WTC11 (cell line): ENCODE data around the gene SLC35F1. TPM values are rescaled to one million over a fixed set of nuclear protein-coding genes. Genes with fewer than 3 reads are reported as not detected.

Experiments used
- ATAC-seq: fragments of 200-7000 bp; cut with Tn5 transposase; 2 replicates; pipeline ENCODE4 v1.10.0; 2021; ENCODE audit warnings: mild to moderate bottlenecking, moderate library complexity
- CTCF ChIA-PET: fragments of 300-600 bp; sonication (Branson Sonifier 250); formaldehyde crosslinking; loops from one replicate; lab custom pipeline; 2021; ENCODE audit warnings: antibody characterized with exemption; lab: Charles Lee
- POLR2A ChIA-PET: fragments of 350-600 bp; sonication (Branson Sonifier 250); formaldehyde crosslinking; loops from one replicate; lab custom pipeline; 2021; ENCODE audit warnings: antibody characterized with exemption; lab: Charles Lee
- DNase-seq: peaks from one replicate; pipeline ENCODE4 v3.0.0; 2021; ENCODE audit warnings: low spot score
- H3K27ac Mint-ChIP-seq: 2 replicates; pipeline ENCODE4 v1.8.0; 2021; ENCODE audit warnings: mixed read lengths
- H3K27me3 Mint-ChIP-seq: 2 replicates; pipeline ENCODE4 v1.8.0; 2021; ENCODE audit warnings: low read depth, mild to moderate bottlenecking, moderate library complexity, mixed read lengths
- H3K36me3 Mint-ChIP-seq: 2 replicates; pipeline ENCODE4 v1.8.0; 2021; ENCODE audit warnings: mixed read lengths
- H3K4me1 Mint-ChIP-seq: 2 replicates; pipeline ENCODE4 v1.8.0; 2022; ENCODE audit warnings: mixed read lengths
- H3K4me3 Mint-ChIP-seq: 2 replicates; pipeline ENCODE4 v1.8.0; 2021; ENCODE audit warnings: mild to moderate bottlenecking, moderate library complexity, mixed read lengths
- H3K9me3 Mint-ChIP-seq: 2 replicates; pipeline ENCODE4 v1.8.0; 2021; ENCODE audit warnings: mixed read lengths
- AFF4 ChIP-seq: sonication (generic); formaldehyde crosslinking; IDR thresholded peaks from 2 replicates; pipeline ENCODE4 v1.8.1; 2023; ENCODE audit warnings: mild to moderate bottlenecking, missing genetic modification reagents, borderline replicate concordance
- ARID4B ChIP-seq: sonication (generic); formaldehyde crosslinking; IDR thresholded peaks from 2 replicates; pipeline ENCODE4 v1.8.0; 2023; ENCODE audit warnings: missing genetic modification reagents, mild to moderate bottlenecking, borderline replicate concordance
- ATF1 ChIP-seq: sonication (generic); formaldehyde crosslinking; IDR thresholded peaks from 2 replicates; pipeline ENCODE4 v1.8.1; 2023; ENCODE audit warnings: mild to moderate bottlenecking, moderate library complexity, missing genetic modification reagents
- CTCF ChIP-seq: fragments of 200-600 bp; IDR thresholded peaks from 2 replicates; pipeline ENCODE4 v1.8.0; 2022; ENCODE audit warnings: antibody characterized with exemption
- ESRRA ChIP-seq: sonication (generic); formaldehyde crosslinking; IDR thresholded peaks from 2 replicates; pipeline ENCODE4 v1.8.1; 2022; ENCODE audit warnings: mild to moderate bottlenecking, missing genetic modification reagents, borderline replicate concordance
- HMGA2 ChIP-seq: fragments of 250-450 bp; sonication (Bioruptor Pico); IDR thresholded peaks from 2 replicates; pipeline ENCODE4 v1.4.0; 2021; ENCODE audit warnings: mild to moderate bottlenecking, moderate library complexity
- IRF2 ChIP-seq: sonication (generic); formaldehyde crosslinking; IDR thresholded peaks from 2 replicates; pipeline ENCODE4 v1.8.0; 2022; ENCODE audit warnings: low read depth, missing genetic modification reagents, borderline replicate concordance
- JAZF1 ChIP-seq: fragments of 250-450 bp; sonication (Bioruptor Pico); IDR thresholded peaks from 2 replicates; pipeline ENCODE4 v1.9.0; 2021; ENCODE audit warnings: moderate library complexity, mild to moderate bottlenecking, inconsistent platforms
- MAX ChIP-seq: sonication (generic); formaldehyde crosslinking; IDR thresholded peaks from 2 replicates; pipeline ENCODE4 v1.8.0; 2022; ENCODE audit warnings: mild to moderate bottlenecking, missing genetic modification reagents
- NFE2L1 ChIP-seq: sonication (generic); formaldehyde crosslinking; IDR thresholded peaks from 2 replicates; pipeline ENCODE4 v1.8.1; 2023; ENCODE audit warnings: missing genetic modification reagents
- NR1H2 ChIP-seq: sonication (generic); formaldehyde crosslinking; IDR thresholded peaks from 2 replicates; pipeline ENCODE4 v1.9.0; 2021; ENCODE audit warnings: mild to moderate bottlenecking, moderate library complexity, missing genetic modification reagents
- TCF7 ChIP-seq: sonication (generic); formaldehyde crosslinking; IDR thresholded peaks from 2 replicates; pipeline ENCODE4 v1.8.0; 2022; ENCODE audit warnings: mild to moderate bottlenecking, low read depth, missing genetic modification reagents, moderate library complexity
- TEAD4 ChIP-seq: sonication (generic); formaldehyde crosslinking; IDR thresholded peaks from 2 replicates; pipeline ENCODE4 v1.8.0; 2022; ENCODE audit warnings: mild to moderate bottlenecking, missing genetic modification reagents
- ZNF219 ChIP-seq: sonication (generic); formaldehyde crosslinking; IDR thresholded peaks from 2 replicates; pipeline ENCODE4 v1.8.0; 2023; ENCODE audit warnings: missing genetic modification reagents, mild to moderate bottlenecking, borderline replicate concordance
- ZNF263 ChIP-seq: sonication (generic); formaldehyde crosslinking; IDR thresholded peaks from 2 replicates; pipeline ENCODE4 v1.8.1; 2022; ENCODE audit warnings: low read depth, mild to moderate bottlenecking, moderate library complexity, missing genetic modification reagents
- ZNF317 ChIP-seq: sonication (generic); formaldehyde crosslinking; IDR thresholded peaks from 2 replicates; pipeline ENCODE4 v1.8.1; 2023; ENCODE audit warnings: low read depth, mild to moderate bottlenecking, moderate library complexity, missing genetic modification reagents, borderline replicate concordance
- ZNF423 ChIP-seq: fragments of 250-450 bp; sonication (Bioruptor Pico); IDR thresholded peaks from 2 replicates; pipeline ENCODE4 v2.1.2; 2022; ENCODE audit warnings: mild to moderate bottlenecking, moderate library complexity
- total RNA-seq: library from RNA; stranded (reverse); gene quantifications from 3 replicates; pipeline ENCODE4 v1.2.3, GENCODE V29; 2021
- TF ChIP-seq, protein P1 (sequence below): fragments of 250-450 bp; sonication (Bioruptor Pico); IDR thresholded peaks from 2 replicates; pipeline ENCODE4 v1.9.0; 2021; ENCODE audit warnings: mild to moderate bottlenecking, borderline replicate concordance
- TF ChIP-seq, protein P2 (sequence below): sonication (generic); formaldehyde crosslinking; IDR thresholded peaks from 2 replicates; pipeline ENCODE4 v1.8.0; 2023; ENCODE audit warnings: missing genetic modification reagents

The SLC35F1 gene
- total RNA-seq, 1 experiment from 2014 or later, result 11.0 TPM

DNA sequence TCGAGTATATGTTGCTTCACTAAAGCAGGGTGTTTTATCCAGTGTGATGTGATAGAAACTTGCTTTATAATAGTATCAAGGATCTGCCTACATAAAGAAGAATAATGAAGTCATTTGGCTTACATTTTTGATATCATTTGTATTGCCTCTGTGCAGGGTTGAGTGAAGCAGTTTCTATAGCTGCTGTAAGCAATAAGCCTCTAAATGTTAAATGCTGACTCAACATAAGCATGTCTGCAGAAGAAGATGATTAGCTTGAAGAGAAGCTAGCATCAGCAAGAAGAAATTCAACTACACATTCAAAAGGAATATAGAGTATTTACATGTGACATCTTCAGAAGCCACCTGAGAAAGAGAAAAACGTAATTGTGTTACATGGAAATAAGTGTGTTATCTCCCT, 17.6 kb downstream of the SLC35F1 start (continued):
- TF ChIP-seq ARID4B (CRISPR knock-in tag), result no peak
- TF ChIP-seq ESRRA (CRISPR knock-in tag), result no peak
- no peak for TF ChIP-seq ZNF263 (CRISPR knock-in tag)
- no peak for TF ChIP-seq NFE2L1 (CRISPR knock-in tag)

DNA sequence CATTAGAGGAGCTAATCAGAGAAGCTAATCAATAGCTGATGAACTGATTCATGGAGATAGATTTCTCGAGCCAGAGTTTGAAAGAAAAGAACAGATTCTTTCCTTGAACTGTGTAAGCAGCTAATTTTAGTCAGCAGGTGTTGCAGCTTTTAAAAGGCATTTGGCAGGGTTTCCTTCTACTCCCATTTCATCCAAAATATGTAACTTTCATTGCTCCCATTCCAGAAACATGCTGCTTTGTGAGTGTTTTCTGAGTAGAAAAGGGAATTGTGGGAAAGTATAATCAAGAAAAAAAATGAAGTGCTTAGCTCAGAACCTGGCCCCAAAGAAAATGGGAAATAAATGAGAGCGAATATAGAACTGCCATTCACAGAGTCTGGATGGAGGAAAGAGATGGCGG, 20.8 kb downstream of the SLC35F1 start:
- ChIA-PET POLR2A (no interaction called here), CTCF (no interaction called here)
- TF ChIP-seq, protein P1, sequence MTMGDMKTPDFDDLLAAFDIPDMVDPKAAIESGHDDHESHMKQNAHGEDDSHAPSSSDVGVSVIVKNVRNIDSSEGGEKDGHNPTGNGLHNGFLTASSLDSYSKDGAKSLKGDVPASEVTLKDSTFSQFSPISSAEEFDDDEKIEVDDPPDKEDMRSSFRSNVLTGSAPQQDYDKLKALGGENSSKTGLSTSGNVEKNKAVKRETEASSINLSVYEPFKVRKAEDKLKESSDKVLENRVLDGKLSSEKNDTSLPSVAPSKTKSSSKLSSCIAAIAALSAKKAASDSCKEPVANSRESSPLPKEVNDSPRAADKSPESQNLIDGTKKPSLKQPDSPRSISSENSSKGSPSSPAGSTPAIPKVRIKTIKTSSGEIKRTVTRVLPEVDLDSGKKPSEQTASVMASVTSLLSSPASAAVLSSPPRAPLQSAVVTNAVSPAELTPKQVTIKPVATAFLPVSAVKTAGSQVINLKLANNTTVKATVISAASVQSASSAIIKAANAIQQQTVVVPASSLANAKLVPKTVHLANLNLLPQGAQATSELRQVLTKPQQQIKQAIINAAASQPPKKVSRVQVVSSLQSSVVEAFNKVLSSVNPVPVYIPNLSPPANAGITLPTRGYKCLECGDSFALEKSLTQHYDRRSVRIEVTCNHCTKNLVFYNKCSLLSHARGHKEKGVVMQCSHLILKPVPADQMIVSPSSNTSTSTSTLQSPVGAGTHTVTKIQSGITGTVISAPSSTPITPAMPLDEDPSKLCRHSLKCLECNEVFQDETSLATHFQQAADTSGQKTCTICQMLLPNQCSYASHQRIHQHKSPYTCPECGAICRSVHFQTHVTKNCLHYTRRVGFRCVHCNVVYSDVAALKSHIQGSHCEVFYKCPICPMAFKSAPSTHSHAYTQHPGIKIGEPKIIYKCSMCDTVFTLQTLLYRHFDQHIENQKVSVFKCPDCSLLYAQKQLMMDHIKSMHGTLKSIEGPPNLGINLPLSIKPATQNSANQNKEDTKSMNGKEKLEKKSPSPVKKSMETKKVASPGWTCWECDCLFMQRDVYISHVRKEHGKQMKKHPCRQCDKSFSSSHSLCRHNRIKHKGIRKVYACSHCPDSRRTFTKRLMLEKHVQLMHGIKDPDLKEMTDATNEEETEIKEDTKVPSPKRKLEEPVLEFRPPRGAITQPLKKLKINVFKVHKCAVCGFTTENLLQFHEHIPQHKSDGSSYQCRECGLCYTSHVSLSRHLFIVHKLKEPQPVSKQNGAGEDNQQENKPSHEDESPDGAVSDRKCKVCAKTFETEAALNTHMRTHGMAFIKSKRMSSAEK (CRISPR knock-in tag), result no peak
- TF ChIP-seq ZNF317 (no peak), HMGA2 (CRISPR knock-in tag) (no peak), NFE2L1 (CRISPR knock-in tag) (no peak), NR1H2 (CRISPR knock-in tag) (no peak), ZNF423 (CRISPR knock-in tag) (no peak)
- H3K4me1 Mint-ChIP-seq, result peaks cover 11% of the 10 kb centered on the region
- H3K9me3 Mint-ChIP-seq, result peaks cover 27% of the 10 kb centered on the region
- peaks cover 27% of the 10 kb centered on the region for H3K36me3 Mint-ChIP-seq
- ATAC-seq (no peak), DNase-seq (no peak)
- no peaks in the 10 kb centered on the region for H3K27me3 Mint-ChIP-seq
- no peak overlapping the region for H3K27ac Mint-ChIP-seq
- H3K4me3 Mint-ChIP-seq, result no peak overlapping the region

- Mint-ChIP-seq H3K36me3 (peaks cover 27% of the 10 kb centered on the region), H3K9me3 (peaks cover 27% of the 10 kb centered on the region)
- POLR2A ChIA-PET, result no interaction called here
- TF ChIP-seq ZNF219 (CRISPR knock-in tag), result no peak
- TF ChIP-seq IRF2 (CRISPR knock-in tag), result no peak
- no peak for TF ChIP-seq JAZF1 (CRISPR knock-in tag)
- TF ChIP-seq, protein P2, sequence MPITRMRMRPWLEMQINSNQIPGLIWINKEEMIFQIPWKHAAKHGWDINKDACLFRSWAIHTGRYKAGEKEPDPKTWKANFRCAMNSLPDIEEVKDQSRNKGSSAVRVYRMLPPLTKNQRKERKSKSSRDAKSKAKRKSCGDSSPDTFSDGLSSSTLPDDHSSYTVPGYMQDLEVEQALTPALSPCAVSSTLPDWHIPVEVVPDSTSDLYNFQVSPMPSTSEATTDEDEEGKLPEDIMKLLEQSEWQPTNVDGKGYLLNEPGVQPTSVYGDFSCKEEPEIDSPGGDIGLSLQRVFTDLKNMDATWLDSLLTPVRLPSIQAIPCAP, result no peak
- no peak for TF ChIP-seq CTCF
- TF ChIP-seq TEAD4 (CRISPR knock-in tag), result no peak
- no peak for TF ChIP-seq MAX (CRISPR knock-in tag)
- no peak for TF ChIP-seq TCF7 (CRISPR knock-in tag)
- TF ChIP-seq ZNF263 (CRISPR knock-in tag), result no peak
- TF ChIP-seq AFF4 (CRISPR knock-in tag), result no peak
- no peak for TF ChIP-seq ATF1 (CRISPR knock-in tag)
These were observed 21.8 kb downstream of the SLC35F1 start for GRCh38 chr6:117928833-117929232.

More at GRCh38 chr6:117928833-117929232, 21.8 kb downstream of the SLC35F1 start:
- no peak overlapping the region for H3K4me3 Mint-ChIP-seq
- ATAC-seq (no peak), DNase-seq (no peak)
- H3K27ac Mint-ChIP-seq, result no peak overlapping the region
- CTCF ChIA-PET, result no interaction called here
- H3K27me3 Mint-ChIP-seq, result no peaks in the 10 kb centered on the region
- peaks cover 11% of the 10 kb centered on the region for H3K4me1 Mint-ChIP-seq
